K562 (cell line): ENCODE results near the gene PRSS38. TPM values are rescaled to one million over a fixed set of nuclear protein-coding genes. Genes with fewer than 3 reads are reported as not detected.

Experiments
- ATF6 ChIP-seq: sonication (generic); formaldehyde crosslinking; IDR thresholded peaks from 2 replicates; pipeline ENCODE4 v1.4.0; 2020; ENCODE audit warnings: mild to moderate bottlenecking, missing genetic modification reagents
- CHD1 ChIP-seq: fragments of 200-600 bp; sonication (generic); IDR thresholded peaks from one replicate; pipeline ENCODE4 v1.6.1; 2012; ENCODE audit warnings: mild to moderate bottlenecking, moderate library complexity, low read length, inconsistent platforms
- HNRNPH1 ChIP-seq: fragments of 200-400 bp; formaldehyde crosslinking; optimal IDR thresholded peaks from 2 replicates; pipeline ENCODE3; 2017; ENCODE audit warnings: low read depth, mild to moderate bottlenecking, low read length, moderate library complexity
- MCM3 ChIP-seq: fragments of 450-650 bp; IDR thresholded peaks from 2 replicates; pipeline ENCODE4 v1.6.1; 2016
- MCM5 ChIP-seq: fragments of 450-650 bp; IDR thresholded peaks from 2 replicates; pipeline ENCODE4 v1.6.1; 2016; ENCODE audit warnings: low read depth
- NR2C2 ChIP-seq, 2 experiments: fragments of 200-800 bp in 1 of 2; sonication (Bioruptor generic) in 1 of 2; sonication (generic) in 1 of 2; formaldehyde crosslinking in 1 of 2; IDR thresholded peaks; 2 replicates each; pipeline versions ENCODE4 v1.6.1 to v1.8.0; 2016 to 2022; ENCODE audit warnings: mild to moderate bottlenecking in 1 of 2, missing compliant biosample characterization in 1 of 2, missing genetic modification characterization in 1 of 2, missing genetic modification reagents in 1 of 2
- RBM22 ChIP-seq: fragments of 200-400 bp; formaldehyde crosslinking; IDR thresholded peaks from 2 replicates; pipeline ENCODE4 v1.6.1; 2018; ENCODE audit warnings: low read length, low read depth; ENCODE audit not compliant: poor library complexity, severe bottlenecking
- RNF219 ChIP-seq: fragments of 250-450 bp; sonication (Bioruptor Pico); IDR thresholded peaks from 2 replicates; pipeline ENCODE4 v1.5.0; 2022; ENCODE audit warnings: mild to moderate bottlenecking
- THRAP3 ChIP-seq: fragments of 450-650 bp; IDR thresholded peaks from 2 replicates; pipeline ENCODE4 v1.6.1; 2016; ENCODE audit warnings: mild to moderate bottlenecking, inconsistent platforms, borderline replicate concordance
- ZNF184 ChIP-seq: sonication (generic); formaldehyde crosslinking; IDR thresholded peaks from 2 replicates; pipeline ENCODE4 v1.5.0; 2020; ENCODE audit warnings: missing genetic modification reagents
- ZNF384 ChIP-seq: IDR thresholded peaks from 2 replicates; pipeline ENCODE4 v1.6.1; 2012; ENCODE audit warnings: low read depth, low read length, improper control_type of control experiment
- ZNF398 ChIP-seq: fragments of 250-450 bp; sonication (Bioruptor Pico); IDR thresholded peaks from 2 replicates; pipeline ENCODE4 v1.8.0; 2021; ENCODE audit warnings: moderate library complexity, mild to moderate bottlenecking, inconsistent platforms
- ZNF699 ChIP-seq: fragments of 250-450 bp; sonication (Bioruptor Pico); IDR thresholded peaks from 2 replicates; pipeline ENCODE4 v1.8.0; 2021; ENCODE audit warnings: mild to moderate bottlenecking, moderate library complexity; ENCODE audit not compliant: insufficient replicate concordance
- ZNF76 ChIP-seq: fragments of 250-450 bp; sonication (Bioruptor Pico); IDR thresholded peaks from 2 replicates; pipeline ENCODE4 v1.4.0; 2020; ENCODE audit warnings: mild to moderate bottlenecking, moderate library complexity, borderline replicate concordance
- ZNF785 ChIP-seq: fragments of 250-450 bp; sonication (Bioruptor Pico); IDR thresholded peaks from 2 replicates; pipeline ENCODE4 v1.4.0; 2020; ENCODE audit warnings: mild to moderate bottlenecking
- polyA plus RNA-seq, 8 experiments: library from polyadenylated mRNA; depleted of rRNA in 4 of 8; stranded (reverse) in 5 of 8; unstranded in 3 of 8; fragments of >200 nt; fragmentation: Nextera tagmentation in 2 of 8; fragmentation: Illumina TruSeq in 1 of 8; extraction: Ambion mirVana in 2 of 8; extraction: Trizol in 1 of 8; gene quantifications; 2 replicates each; pipeline versions ENCODE4 v1.2.1 to v1.2.3, GENCODE V29; 2011 to 2014; ENCODE audit warnings: inconsistent platforms in 1 of 8, missing spikeins in 1 of 8
- total RNA-seq, 7 experiments: library from RNA; depleted of rRNA in 6 of 7; stranded (reverse); fragments of >200 nt in 6 of 7; fragmentation: Illumina TruSeq in 2 of 7; extraction: Trizol in 2 of 7; gene quantifications; 2 replicates each; pipeline versions ENCODE4 v1.2.1 to v1.2.3, GENCODE V29; 2011 to 2021; ENCODE audit warnings: low replicate concordance in 1 of 7
- TF ChIP-seq, protein P1 (sequence below): fragments of 450-650 bp; formaldehyde crosslinking; IDR thresholded peaks from 2 replicates; pipeline ENCODE4 v1.4.0; 2020; ENCODE audit warnings: mild to moderate bottlenecking, moderate library complexity
- TF ChIP-seq, protein P2 (sequence below): fragments of 250-450 bp; sonication (Bioruptor Pico); IDR thresholded peaks from 2 replicates; pipeline ENCODE4 v1.9.0; 2021; ENCODE audit warnings: mild to moderate bottlenecking
- TF ChIP-seq, protein P3 (sequence below): fragments of 150-350 bp; conservative IDR thresholded peaks from 2 replicates; pipeline ENCODE4 v1.6.1; 2014; ENCODE audit warnings: low read length

Gene PRSS38
- total and polyA plus RNA-seq, 9 of the 15 experiments (the other 6 are each of a cell fraction or from before 2014, with no cell fraction given), result 0.09 to 0.14 TPM; not detected in 7

DNA sequence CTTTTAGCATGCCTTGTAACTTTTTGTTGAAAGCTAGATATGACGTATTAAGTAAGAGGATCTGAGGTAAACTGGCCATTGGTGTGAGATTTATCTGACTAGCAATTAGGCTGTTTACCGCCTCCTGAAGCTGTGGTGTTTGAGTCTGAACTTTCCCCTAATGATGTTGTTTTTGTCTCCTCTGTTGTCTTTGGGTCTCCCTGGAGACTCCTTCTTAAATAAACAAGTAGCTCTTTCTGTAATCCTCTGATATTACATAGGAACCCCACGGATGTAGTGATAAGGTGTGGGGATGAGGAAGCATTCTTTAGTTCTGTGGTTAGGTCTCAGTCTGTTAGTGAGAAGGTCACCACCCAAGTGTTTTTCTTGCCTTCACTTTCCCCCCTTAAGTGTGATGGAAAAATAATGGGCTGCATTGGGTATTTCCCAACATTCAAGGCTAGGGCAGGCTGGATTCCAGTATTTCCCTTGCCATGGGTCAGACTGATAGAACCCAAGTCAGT, 33.0 kb downstream of the PRSS38 start (continued):
- TF ChIP-seq, protein P1, sequence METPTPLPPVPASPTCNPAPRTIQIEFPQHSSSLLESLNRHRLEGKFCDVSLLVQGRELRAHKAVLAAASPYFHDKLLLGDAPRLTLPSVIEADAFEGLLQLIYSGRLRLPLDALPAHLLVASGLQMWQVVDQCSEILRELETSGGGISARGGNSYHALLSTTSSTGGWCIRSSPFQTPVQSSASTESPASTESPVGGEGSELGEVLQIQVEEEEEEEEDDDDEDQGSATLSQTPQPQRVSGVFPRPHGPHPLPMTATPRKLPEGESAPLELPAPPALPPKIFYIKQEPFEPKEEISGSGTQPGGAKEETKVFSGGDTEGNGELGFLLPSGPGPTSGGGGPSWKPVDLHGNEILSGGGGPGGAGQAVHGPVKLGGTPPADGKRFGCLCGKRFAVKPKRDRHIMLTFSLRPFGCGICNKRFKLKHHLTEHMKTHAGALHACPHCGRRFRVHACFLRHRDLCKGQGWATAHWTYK (CRISPR knock-in tag), result no peak
- TF ChIP-seq ZNF398 (CRISPR knock-in tag) (no peak), ZNF699 (CRISPR knock-in tag) (no peak), ZNF384 (no peak), MCM3 (no peak), MCM5 (no peak), ATF6 (CRISPR knock-in tag) (no peak), HNRNPH1 (no peak), ZNF184 (CRISPR knock-in tag) (no peak), ZNF785 (no peak), RBM22 (no peak), CHD1 (no peak), ZNF76 (no peak), THRAP3 (no peak), NR2C2 (CRISPR knock-in tag; IDR thresholded peaks at IDR 0.05) (no peak), NR2C2 (tag; IDR thresholded peaks at IDR 0.05) (peak; percentile 86), RNF219 (no peak)
- TF ChIP-seq, protein P2, sequence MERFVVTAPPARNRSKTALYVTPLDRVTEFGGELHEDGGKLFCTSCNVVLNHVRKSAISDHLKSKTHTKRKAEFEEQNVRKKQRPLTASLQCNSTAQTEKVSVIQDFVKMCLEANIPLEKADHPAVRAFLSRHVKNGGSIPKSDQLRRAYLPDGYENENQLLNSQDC, result no peak
- TF ChIP-seq, protein P3, sequence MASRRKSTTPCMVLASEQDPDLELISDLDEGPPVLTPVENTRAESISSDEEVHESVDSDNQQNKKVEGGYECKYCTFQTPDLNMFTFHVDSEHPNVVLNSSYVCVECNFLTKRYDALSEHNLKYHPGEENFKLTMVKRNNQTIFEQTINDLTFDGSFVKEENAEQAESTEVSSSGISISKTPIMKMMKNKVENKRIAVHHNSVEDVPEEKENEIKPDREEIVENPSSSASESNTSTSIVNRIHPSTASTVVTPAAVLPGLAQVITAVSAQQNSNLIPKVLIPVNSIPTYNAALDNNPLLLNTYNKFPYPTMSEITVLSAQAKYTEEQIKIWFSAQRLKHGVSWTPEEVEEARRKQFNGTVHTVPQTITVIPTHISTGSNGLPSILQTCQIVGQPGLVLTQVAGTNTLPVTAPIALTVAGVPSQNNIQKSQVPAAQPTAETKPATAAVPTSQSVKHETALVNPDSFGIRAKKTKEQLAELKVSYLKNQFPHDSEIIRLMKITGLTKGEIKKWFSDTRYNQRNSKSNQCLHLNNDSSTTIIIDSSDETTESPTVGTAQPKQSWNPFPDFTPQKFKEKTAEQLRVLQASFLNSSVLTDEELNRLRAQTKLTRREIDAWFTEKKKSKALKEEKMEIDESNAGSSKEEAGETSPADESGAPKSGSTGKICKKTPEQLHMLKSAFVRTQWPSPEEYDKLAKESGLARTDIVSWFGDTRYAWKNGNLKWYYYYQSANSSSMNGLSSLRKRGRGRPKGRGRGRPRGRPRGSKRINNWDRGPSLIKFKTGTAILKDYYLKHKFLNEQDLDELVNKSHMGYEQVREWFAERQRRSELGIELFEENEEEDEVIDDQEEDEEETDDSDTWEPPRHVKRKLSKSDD, result no peak
